Measurements from ENCODE around the gene FAM25G. TPM values are rescaled to one million over a fixed set of nuclear protein-coding genes. Genes with fewer than 3 reads are reported as not detected.
"Not testable (repeated sequence)": the region's sequence is repeated elsewhere in the genome, so short reads cannot be mapped to it uniquely, and the experiment has no call there.

Gene FAM25G
- polyA plus RNA-seq, 3 donors: not detected

GRCh38 chr10:47456794-47457527, 34.5 kb downstream of the FAM25G start:
- Histone ChIP-seq H2AFZ (ENCODE audit: insufficient read depth, low read depth, low read length, poor library complexity, severe bottlenecking) (no peak overlapping the region), H3K36me3 (replicated peaks in 1 of 2; ENCODE audit: control insufficient read depth in 1 of 2, insufficient read depth in 2 of 2, low read length in 2 of 2) (no peaks in the 10 kb centered on the region), H3K4me3 (replicated peaks in 1 of 3; ENCODE audit: low read depth in 2 of 3, low read length in 3 of 3) (no peak overlapping the region), H3K27ac (ENCODE audit: low read depth in 1 of 2, low read length in 2 of 2) (no peak overlapping the region), H3K9me3 (replicated peaks in 1 of 2; ENCODE audit: control insufficient read depth in 1 of 2, insufficient read depth in 1 of 2, low read length in 2 of 2) (no peaks in the 10 kb centered on the region), H4K20me1 (ENCODE audit: insufficient read depth, low read length) (no peaks in the 10 kb centered on the region), H3K4me1 (ENCODE audit: control insufficient read depth in 1 of 2, insufficient read depth in 2 of 2, low read length in 2 of 2) (no peaks in the 10 kb centered on the region), H3K9ac (ENCODE audit: insufficient read depth, low read length, poor library complexity, severe bottlenecking) (no peak overlapping the region), H3K27me3 (ENCODE audit: control insufficient read depth in 2 of 2, insufficient read depth in 2 of 2, low read length in 2 of 2) (no peaks in the 10 kb centered on the region), H3K4me2 (replicated peaks; ENCODE audit: extremely low read depth, low read length, poor library complexity, severe bottlenecking) (no peak overlapping the region), H3K79me2 (ENCODE audit: insufficient read depth, low read length) (no peaks in the 10 kb centered on the region)
- no peak overlapping the region for H3K4me3 Mint-ChIP-seq
- DNase-seq: no peak
- H3K4me1 Mint-ChIP-seq: peaks cover 6% of the 10 kb centered on the region
- H3K9me3 Mint-ChIP-seq: peaks cover 0 to 2% (median 0%) of the 10 kb centered on the region in 7 donors
- WGBS (ENCODE audit: insufficient coverage): 89% methylated on average over 3 of the region's 6 CpGs
- intact Hi-C loops (cut with micrococcal nuclease): no loop called here
- no peak for TF ChIP-seq CTCF (IDR thresholded peaks at IDR 0.05)
- no peak overlapping the region for H3K27ac Mint-ChIP-seq
- H3K27me3 Mint-ChIP-seq (ENCODE audit: low read depth in 3 of 3): peaks cover 4 to 12% (median 5%) of the 10 kb centered on the region in 3 donors
- H3K36me3 Mint-ChIP-seq: no peaks in the 10 kb centered on the region

GRCh38 chr10:47456079-47456785, 35.3 kb downstream of the FAM25G start:
- H3K27ac ChIP-seq (ENCODE audit: low read depth in 1 of 2, low read length in 2 of 2): no peak overlapping the region
- Mint-ChIP-seq H3K4me1 (peaks cover 3% of the 10 kb centered on the region), H3K27ac (no peak overlapping the region), H3K27me3 (ENCODE audit: low read depth in 3 of 3) (peaks cover 4 to 9% (median 5%) of the 10 kb centered on the region in 3 donors), H3K9me3 (peaks cover 0 to 2% (median 0%) of the 10 kb centered on the region in 7 donors), H3K4me3 (no peak overlapping the region), H3K36me3 (no peaks in the 10 kb centered on the region)
- no peaks in the 10 kb centered on the region for H3K36me3 ChIP-seq (replicated peaks in 1 of 2; ENCODE audit: control insufficient read depth in 1 of 2, insufficient read depth in 2 of 2, low read length in 2 of 2)
- H3K9ac ChIP-seq (ENCODE audit: insufficient read depth, low read length, poor library complexity, severe bottlenecking): no peak overlapping the region
- no peaks in the 10 kb centered on the region for H3K9me3 ChIP-seq (replicated peaks in 1 of 2; ENCODE audit: control insufficient read depth in 1 of 2, insufficient read depth in 1 of 2, low read length in 2 of 2)
- H4K20me1 ChIP-seq (ENCODE audit: insufficient read depth, low read length): no peaks in the 10 kb centered on the region
- H3K79me2 ChIP-seq (ENCODE audit: insufficient read depth, low read length): no peaks in the 10 kb centered on the region
- no peak overlapping the region for H3K4me3 ChIP-seq (replicated peaks in 1 of 3; ENCODE audit: low read depth in 2 of 3, low read length in 3 of 3)
- no peak overlapping the region for H3K4me2 ChIP-seq (replicated peaks; ENCODE audit: extremely low read depth, low read length, poor library complexity, severe bottlenecking)
- DNase-seq: no peak
- WGBS (ENCODE audit: insufficient coverage): 90% methylated on average over 5 of the region's 8 CpGs
- H3K4me1 ChIP-seq (ENCODE audit: control insufficient read depth in 1 of 2, insufficient read depth in 2 of 2, low read length in 2 of 2): no peaks in the 10 kb centered on the region
- no peak for TF ChIP-seq CTCF (IDR thresholded peaks at IDR 0.05)
- no peaks in the 10 kb centered on the region for H3K27me3 ChIP-seq (ENCODE audit: control insufficient read depth in 2 of 2, insufficient read depth in 2 of 2, low read length in 2 of 2)
- intact Hi-C loops (cut with micrococcal nuclease): no loop called here
- H2AFZ ChIP-seq (ENCODE audit: insufficient read depth, low read depth, low read length, poor library complexity, severe bottlenecking): no peak overlapping the region

GRCh38 chr10:47455350-47456078, 36.0 kb downstream of the FAM25G start:
- H4K20me1 ChIP-seq (ENCODE audit: insufficient read depth, low read length); H3K27me3 ChIP-seq (ENCODE audit: control insufficient read depth in 2 of 2, insufficient read depth in 2 of 2, low read length in 2 of 2); H3K27ac ChIP-seq (ENCODE audit: low read depth in 1 of 2, low read length in 2 of 2); H3K4me2 ChIP-seq (replicated peaks; ENCODE audit: extremely low read depth, low read length, poor library complexity, severe bottlenecking); H3K9me3 ChIP-seq (replicated peaks in 1 of 2; ENCODE audit: control insufficient read depth in 1 of 2, insufficient read depth in 1 of 2, low read length in 2 of 2); DNase-seq; H3K27ac Mint-ChIP-seq; H3K4me3 ChIP-seq (replicated peaks in 1 of 3; ENCODE audit: low read depth in 2 of 3, low read length in 3 of 3); H3K4me3 Mint-ChIP-seq; H3K4me1 Mint-ChIP-seq; H3K4me1 ChIP-seq (ENCODE audit: control insufficient read depth in 1 of 2, insufficient read depth in 2 of 2, low read length in 2 of 2); H3K36me3 ChIP-seq (replicated peaks in 1 of 2; ENCODE audit: control insufficient read depth in 1 of 2, insufficient read depth in 2 of 2, low read length in 2 of 2); H3K9ac ChIP-seq (ENCODE audit: insufficient read depth, low read length, poor library complexity, severe bottlenecking); H3K36me3 Mint-ChIP-seq; H3K27me3 Mint-ChIP-seq (ENCODE audit: low read depth in 3 of 3); H3K9me3 Mint-ChIP-seq; H2AFZ ChIP-seq (ENCODE audit: insufficient read depth, low read depth, low read length, poor library complexity, severe bottlenecking); H3K79me2 ChIP-seq (ENCODE audit: insufficient read depth, low read length); intact Hi-C loops (cut with micrococcal nuclease): not testable (repeated sequence)
- whole genome bisulfite sequencing (ENCODE audit: insufficient coverage): 57% methylated on average over 7 of the region's 9 CpGs
